Lung (tissue), 12 donors: ENCODE data around the gene CELSR3. TPM values are rescaled to one million over a fixed set of nuclear protein-coding genes. Genes with fewer than 3 reads are reported as not detected.

Experiments used
- ATAC-seq: fragments of 200-7000 bp; cut with Tn5 transposase; one replicate; pipeline ENCODE4 v1.9.1; 2020; ENCODE audit warnings: moderate number of reproducible peaks; ENCODE audit not compliant: insufficient read depth, low FRiP score
- DNase-seq, 3 donors: peaks; one replicate each; pipeline ENCODE4 v3.0.0-alpha.2; 2013 to 2017
- H3K27ac ChIP-seq, 2 donors: one replicate each; pipeline ENCODE4 v1.5.1; 2013; ENCODE audit warnings: mild to moderate bottlenecking in 2 of 2, moderate library complexity in 2 of 2, control low read depth in 1 of 2, inconsistent platforms in 1 of 2, low read depth in 1 of 2, low read length in 1 of 2
- H3K27me3 ChIP-seq, 3 donors: one replicate each; pipeline ENCODE4 v1.5.1; 2013; ENCODE audit warnings: low read length in 2 of 3; ENCODE audit not compliant: control insufficient read depth in 3 of 3, insufficient read depth in 3 of 3
- H3K36me3 ChIP-seq, 4 donors: one replicate each; pipeline ENCODE4 v1.5.1; 2013; ENCODE audit warnings: low read length in 4 of 4, mild to moderate bottlenecking in 1 of 4, moderate library complexity in 1 of 4; ENCODE audit not compliant: control insufficient read depth in 4 of 4, insufficient read depth in 4 of 4
- H3K4me1 ChIP-seq, 5 donors: one replicate each; pipeline ENCODE4 v1.5.1; 2013; ENCODE audit warnings: low read length in 5 of 5, mild to moderate bottlenecking in 2 of 5, moderate library complexity in 1 of 5; ENCODE audit not compliant: control insufficient read depth in 5 of 5, insufficient read depth in 5 of 5
- H3K4me3 ChIP-seq: one replicate; pipeline ENCODE4 v1.5.1; 2013; ENCODE audit warnings: mild to moderate bottlenecking, control low read depth, moderate library complexity
- H3K9ac ChIP-seq, 2 donors: one replicate each; pipeline ENCODE4 v1.5.1; 2013; ENCODE audit warnings: low read length in 2 of 2, control low read depth in 1 of 2; ENCODE audit not compliant: insufficient read depth in 1 of 2
- H3K9me3 ChIP-seq, 4 donors: one replicate each; pipeline ENCODE4 v1.5.1; 2013; ENCODE audit warnings: low read length in 3 of 4, mild to moderate bottlenecking in 1 of 4, moderate library complexity in 1 of 4; ENCODE audit not compliant: control insufficient read depth in 4 of 4, insufficient read depth in 3 of 4
- CTCF ChIP-seq: IDR thresholded peaks from 2 replicates; pipeline ENCODE4 v1.5.1; 2012; ENCODE audit warnings: mild to moderate bottlenecking; ENCODE audit errors: control extremely low read depth, extremely low read depth
- WGBS, 2 donors: extraction: QIAGEN DNeasy Blood & Tissue Kit; methylation state at CpG; one replicate each; pipeline ENCODE4 v1.1.7; 2013; 5-methylcytosine and 5-hydroxymethylcytosine counted together
- polyA plus RNA-seq, 2 donors: library from polyadenylated mRNA; stranded (reverse); fragments of 200-250 nt; gene quantifications; one replicate each; pipeline ENCODE4 v1.2.1, GENCODE V29; 2013
- total RNA-seq, 2 donors: library from RNA; depleted of rRNA in 1 of 2; stranded (reverse); fragments of >200 nt in 1 of 2; gene quantifications; one replicate each; pipeline ENCODE4 v1.2.1, GENCODE V29; 2014 to 2021
- donor health status: control.
- donor health status: control.
- donor health status: Bipolar disorder and iron deficiency.
- donor health status: healthy.
- donor health status: DM: yes; HTN: yes; CAD: no.

Gene CELSR3
- total and polyA plus RNA-seq, 4 donors, result 0.71 to 2.0 (median 1.4) TPM

- 94 to 97% methylated on average over 12 of the region's 12 CpGs for WGBS, 2 donors
- Histone ChIP-seq H3K9me3 (no peaks in the 10 kb centered on the region), H3K9ac (no peak overlapping the region), H3K27me3 (no peaks in the 10 kb centered on the region), H3K4me3 (no peak overlapping the region), H3K27ac (no peak overlapping the region), H3K4me1 (peaks cover 0 to 3% (median 0%) of the 10 kb centered on the region in 5 donors), H3K36me3 (no peaks in the 10 kb centered on the region)
- DNase-seq (no peak), ATAC-seq (no peak)
- TF ChIP-seq CTCF, result no peak
Observed at GRCh38 chr3:48642605-48643004, 20.1 kb downstream of the CELSR3 start.

- Histone ChIP-seq H3K9ac (no peak overlapping the region), H3K27me3 (no peaks in the 10 kb centered on the region), H3K36me3 (no peaks in the 10 kb centered on the region), H3K9me3 (no peaks in the 10 kb centered on the region), H3K4me3 (no peak overlapping the region), H3K27ac (no peak overlapping the region), H3K4me1 (peaks cover 0 to 7% (median 0%) of the 10 kb centered on the region in 5 donors)
- no peak for TF ChIP-seq CTCF
- ATAC-seq, result no peak
- no peak for DNase-seq
- WGBS, 2 donors, result 94 to 100% methylated on average over 3 of the region's 3 CpGs
Observed at GRCh38 chr3:48641396-48641795, 21.3 kb downstream of the CELSR3 start.

GRCh38 chr3:48639944-48640606 lies 22.6 kb downstream of the CELSR3 start:
- no peak for TF ChIP-seq CTCF
- H3K4me3 ChIP-seq, result no peak overlapping the region
- ATAC-seq, result no peak

GRCh38 chr3:48637305-48637704 lies 25.4 kb downstream of the CELSR3 start:
- Histone ChIP-seq H3K9ac (no peak overlapping the region), H3K4me3 (no peak overlapping the region), H3K36me3 (peaks cover 0 to 9% (median 3%) of the 10 kb centered on the region in 4 donors), H3K27me3 (no peaks in the 10 kb centered on the region), H3K4me1 (peaks cover 0 to 26% (median 3%) of the 10 kb centered on the region in 5 donors), H3K9me3 (no peaks in the 10 kb centered on the region), H3K27ac (no peak overlapping the region)
- ATAC-seq (no peak), DNase-seq (no peak)
- no peak for TF ChIP-seq CTCF
- 72 to 84% methylated on average over 6 of the region's 6 CpGs for WGBS, 2 donors

More at GRCh38 chr3:48639944-48640606, 22.6 kb downstream of the CELSR3 start:
- H3K9me3 ChIP-seq, result no peaks in the 10 kb centered on the region
- H3K9ac ChIP-seq, result no peak overlapping the region
- no peaks in the 10 kb centered on the region for H3K27me3 ChIP-seq
- WGBS, 2 donors, result 87 to 91% methylated on average over 36 to 38 of the region's 38 CpGs
- peaks cover 0 to 16% (median 0%) of the 10 kb centered on the region in 5 donors for H3K4me1 ChIP-seq
- H3K27ac ChIP-seq, result no peak overlapping the region
- no peak for DNase-seq
- no peaks in the 10 kb centered on the region for H3K36me3 ChIP-seq
